IPS DF 4.7 (cell line): ENCODE results near the gene SPATA12.

ENCODE experiments used
- DNase-seq: peaks from one replicate; pipeline ENCODE4 v3.0.0-alpha.2; 2013; ENCODE audit warnings: low spot score; ENCODE audit errors: extremely low read depth

The SPATA12 gene, protein sequence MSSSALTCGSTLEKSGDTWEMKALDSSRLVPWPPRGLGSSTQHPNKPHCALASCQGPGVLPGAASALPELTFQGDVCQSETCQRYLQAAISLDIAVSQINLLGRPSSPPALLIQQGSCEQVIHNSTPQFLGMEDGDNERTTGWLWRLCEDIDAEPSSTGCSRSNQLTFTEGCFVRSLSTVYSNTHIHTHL

DNA sequence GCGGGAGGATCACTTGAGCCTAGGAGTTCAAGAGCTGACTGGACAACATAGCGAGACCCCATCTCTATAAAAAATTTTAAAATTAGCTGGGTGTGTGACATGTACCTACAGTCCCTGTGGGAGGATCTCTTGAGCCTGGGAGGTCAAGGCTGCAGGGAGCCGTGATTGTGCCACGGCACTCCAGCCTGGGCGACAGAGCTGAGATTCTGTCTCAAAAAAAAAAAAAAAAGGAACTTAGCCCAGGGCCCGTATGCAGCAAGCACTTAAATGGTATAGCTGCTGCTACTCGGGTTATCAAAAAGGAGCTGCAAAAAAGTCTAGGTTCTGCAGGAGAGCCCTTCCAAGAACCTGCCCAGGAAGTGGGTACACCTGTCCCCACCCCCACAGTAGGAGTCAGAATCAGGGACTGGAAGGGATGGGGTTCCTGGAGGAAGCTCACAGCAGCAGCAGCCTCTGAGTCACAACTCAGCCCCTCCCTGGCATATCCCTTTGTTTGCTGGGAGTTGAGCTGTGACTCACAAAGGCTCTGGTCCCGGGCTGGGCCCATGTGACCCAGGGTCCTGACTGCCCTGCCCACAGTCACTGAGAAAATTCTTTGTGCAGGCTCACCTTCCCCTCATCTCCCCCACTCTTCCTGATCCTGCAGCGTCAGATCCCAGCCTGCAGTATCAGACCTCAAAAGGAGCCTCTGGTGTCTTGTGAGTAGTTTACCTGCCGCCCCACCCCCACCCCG, at the start of gene SPATA12:
Gene SPATA12 (plus strand): TSS at position 576 of the 733 bp plus-strand sequence. CDS start 13,031 bp downstream, outside the sequence.
- peak; percentile 83 for DNase-seq

DNA sequence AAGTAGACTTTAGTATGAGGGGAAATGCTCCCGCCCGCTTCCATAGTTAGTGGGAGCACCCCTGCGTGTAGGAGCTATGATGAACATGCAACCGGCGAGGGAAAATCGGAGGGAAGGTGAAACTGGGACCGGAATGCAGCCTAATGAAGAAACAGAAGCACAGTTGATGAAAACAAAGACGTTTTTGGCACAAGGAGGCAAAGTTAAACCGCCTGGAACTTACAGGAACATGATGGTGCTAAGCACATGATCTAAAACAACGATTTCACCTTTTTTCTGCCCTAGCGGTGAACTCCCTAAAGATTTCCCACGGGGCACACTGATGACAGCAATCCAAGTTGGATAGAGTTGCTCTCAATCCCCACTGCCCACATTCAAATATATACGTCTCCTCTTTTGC, 49.4 kb upstream of the SPATA12 start:
- no peak for DNase-seq

DNA sequence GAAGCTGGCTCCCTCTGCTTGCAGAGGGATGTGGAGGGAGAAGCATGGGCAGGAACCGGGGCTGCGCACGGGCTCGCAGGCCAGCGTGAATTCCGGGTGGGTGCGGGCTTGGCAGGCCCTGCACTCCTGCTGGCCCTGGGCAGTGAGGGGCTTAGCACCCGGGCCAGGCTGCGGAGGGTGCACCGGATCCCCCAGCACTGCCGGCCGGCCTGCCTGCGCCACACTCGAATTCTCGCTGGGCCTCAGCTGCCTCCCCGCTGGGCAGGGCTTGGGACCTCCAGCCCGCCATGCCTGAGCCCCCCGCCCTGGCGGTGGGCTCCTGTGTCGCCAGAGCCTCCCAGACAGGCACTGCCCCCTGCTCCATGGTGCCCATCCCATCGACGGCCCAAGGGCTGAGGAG, 47.6 kb upstream of the SPATA12 start:
- DNase-seq: no peak

DNA sequence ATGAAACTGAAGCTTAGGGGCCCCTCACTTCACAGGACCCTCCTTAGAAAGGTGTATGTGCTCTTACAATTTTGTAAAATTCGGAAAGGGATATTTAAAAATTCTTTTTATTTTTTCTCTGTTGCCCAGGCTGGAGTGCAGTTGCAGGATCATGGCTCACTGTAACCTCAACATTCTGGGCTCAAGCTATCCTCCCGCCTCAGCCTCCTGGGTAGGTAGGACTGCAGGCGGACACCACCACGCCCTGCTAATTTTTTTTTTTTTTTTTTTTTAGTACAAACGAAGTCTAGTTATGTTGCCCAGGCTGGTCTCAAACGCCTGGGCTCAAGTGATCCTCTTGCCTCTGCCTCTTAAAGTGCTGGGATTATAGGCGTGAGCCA, 45.1 kb upstream of the SPATA12 start:
- DNase-seq: no peak

DNA sequence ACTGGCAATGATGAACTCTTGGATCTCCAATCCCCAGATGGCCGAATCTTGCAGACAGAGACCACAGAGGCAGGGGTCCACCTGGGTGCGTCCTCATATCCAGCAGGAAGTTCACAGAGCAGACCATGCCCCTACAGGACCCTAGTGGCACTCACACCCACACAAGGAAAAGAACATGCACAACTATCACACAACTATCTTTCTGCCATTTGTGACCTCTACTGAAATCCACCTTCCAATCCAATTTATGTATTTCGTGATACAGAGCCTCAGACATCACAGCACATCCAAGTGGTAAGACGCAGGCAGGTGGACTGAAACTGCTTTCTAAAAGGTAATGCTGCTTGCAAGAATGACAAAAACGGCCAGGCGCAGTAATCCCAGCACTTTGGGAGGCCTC, 44.6 kb upstream of the SPATA12 start:
- DNase-seq: no peak

DNA sequence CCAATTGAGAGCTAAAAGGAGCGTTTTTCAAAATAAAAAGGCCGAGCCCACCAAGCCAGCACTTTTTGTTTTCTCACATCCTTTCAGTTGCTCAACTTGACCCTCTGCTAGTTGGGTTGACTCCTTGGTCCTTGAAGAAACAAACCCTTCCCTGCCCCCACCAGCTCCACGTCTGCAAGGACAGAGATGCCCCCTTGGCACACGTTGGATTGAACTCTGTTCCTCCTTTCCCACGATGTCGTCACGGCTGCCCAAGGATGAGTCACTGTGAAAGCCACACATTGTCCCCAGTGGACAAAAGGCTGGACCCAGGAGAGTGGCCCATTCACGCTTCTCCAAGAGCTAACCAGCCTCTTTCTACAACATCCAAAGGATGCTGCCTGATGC, 43.0 kb upstream of the SPATA12 start:
- no peak for DNase-seq

DNA sequence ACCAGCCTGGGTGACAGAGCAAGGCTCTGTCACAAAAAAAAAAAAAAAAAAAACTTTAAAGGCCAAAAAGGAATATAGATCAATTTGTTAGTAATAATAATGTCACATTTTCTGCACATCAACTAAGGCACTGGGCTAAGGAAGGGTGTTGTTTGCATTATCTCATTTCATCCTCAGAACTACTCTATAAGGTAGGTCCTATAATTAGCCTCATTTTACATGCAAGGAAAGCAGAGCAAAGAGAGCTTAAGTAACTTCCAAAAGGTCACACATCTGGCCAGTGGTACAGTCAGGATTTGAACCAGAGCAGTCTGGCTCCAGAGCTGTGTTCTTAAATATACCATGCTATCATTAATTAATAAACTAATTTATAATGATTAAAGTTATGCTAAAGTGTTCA, 42.2 kb upstream of the SPATA12 start:
- DNase-seq: no peak

DNA sequence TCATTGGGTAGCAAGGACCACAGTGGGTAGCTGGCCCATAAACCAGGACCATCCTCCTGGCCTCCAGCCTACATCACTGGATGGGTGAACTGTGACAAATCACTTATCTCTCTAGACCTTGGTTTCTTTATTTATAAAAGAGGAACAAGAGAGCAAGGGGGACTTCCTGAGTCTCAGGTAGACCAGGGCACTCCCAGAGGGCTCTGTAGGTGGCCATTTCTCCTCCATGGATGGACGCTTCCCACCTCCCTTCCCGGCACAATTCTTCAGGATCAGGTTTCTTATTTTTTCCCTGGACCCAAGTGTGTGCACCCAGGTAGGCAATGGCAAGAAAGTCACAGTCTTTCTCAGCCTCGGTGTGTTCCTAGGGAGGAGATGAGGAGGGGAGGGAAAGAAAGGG, 41.4 kb upstream of the SPATA12 start:
- DNase-seq: no peak

DNA sequence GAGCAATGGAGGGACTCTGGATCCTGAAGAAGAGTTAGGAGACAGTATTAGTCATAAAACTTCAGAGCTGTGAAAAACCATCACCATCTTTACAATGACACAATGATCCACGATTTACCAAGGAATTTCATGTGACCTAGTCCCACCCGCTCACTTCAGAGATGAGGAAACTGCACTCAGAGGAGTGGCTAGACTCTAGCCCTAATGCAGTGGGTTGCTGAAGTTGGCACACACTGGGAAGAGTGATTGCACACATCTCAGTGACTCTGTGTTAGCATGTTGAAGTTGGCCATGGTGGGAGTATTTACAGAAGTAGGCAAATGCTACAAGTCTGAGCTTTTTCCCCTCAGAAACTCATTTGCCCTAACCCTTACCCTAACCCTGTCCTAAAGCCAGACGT, 35.2 kb upstream of the SPATA12 start:
- DNase-seq: no peak

DNA sequence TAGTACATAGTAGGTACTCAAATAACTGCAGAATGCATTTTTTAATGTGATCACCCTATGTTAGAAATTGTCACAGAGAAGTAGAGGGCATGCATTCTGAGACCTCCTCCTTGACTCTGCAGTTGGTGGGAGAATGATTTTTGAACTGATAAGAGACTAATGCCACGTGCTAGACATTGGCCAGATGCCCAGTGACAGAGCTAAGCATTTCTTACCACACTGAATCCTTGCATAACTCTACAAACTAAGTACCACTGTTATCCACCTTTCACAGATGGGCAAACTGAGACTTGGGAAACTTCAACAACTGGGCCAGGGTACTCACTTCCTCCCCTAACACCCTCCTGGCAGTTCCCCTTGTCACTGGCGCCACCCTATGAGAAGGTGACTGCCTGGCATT, 33.5 kb upstream of the SPATA12 start:
- DNase-seq: no peak

DNA sequence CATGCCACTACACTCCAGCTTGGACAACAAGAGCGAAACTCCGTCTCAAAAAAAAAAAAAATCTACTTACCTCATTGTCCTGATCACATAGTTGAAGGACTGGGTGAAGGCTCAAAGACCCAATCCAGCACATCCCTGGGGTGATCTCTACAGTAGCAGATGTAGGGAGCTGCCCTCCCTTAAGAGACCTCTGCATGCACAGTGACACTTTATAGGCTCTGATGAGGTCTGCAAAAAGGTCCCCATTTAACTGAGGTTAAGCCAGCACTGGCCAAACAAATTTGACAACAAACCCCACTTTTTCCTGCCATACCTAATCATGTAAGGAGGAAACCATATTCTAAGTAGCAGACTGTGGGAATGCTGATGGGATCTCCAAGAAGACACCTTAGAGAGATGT, 31.1 kb upstream of the SPATA12 start:
- no peak for DNase-seq

DNA sequence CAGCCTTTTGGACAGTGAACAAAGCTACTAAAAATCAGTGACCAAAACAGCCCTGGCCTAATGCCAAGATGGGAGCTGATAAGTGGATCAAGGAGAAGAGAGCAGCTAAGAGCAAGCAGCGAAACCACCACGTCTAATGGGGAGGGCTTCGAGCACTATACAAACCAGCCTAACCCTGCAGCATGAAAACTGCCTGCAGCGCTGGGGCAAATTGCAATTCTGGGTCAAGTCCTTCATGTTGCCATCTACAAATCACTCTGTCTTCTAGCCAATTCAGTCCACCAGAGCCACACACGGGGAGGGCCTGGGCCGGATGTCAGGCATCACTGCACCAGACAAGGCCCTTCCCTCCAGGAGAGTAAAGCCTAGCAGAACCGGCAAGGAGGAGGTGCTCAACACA, 30.5 kb upstream of the SPATA12 start:
- DNase-seq: no peak

DNA sequence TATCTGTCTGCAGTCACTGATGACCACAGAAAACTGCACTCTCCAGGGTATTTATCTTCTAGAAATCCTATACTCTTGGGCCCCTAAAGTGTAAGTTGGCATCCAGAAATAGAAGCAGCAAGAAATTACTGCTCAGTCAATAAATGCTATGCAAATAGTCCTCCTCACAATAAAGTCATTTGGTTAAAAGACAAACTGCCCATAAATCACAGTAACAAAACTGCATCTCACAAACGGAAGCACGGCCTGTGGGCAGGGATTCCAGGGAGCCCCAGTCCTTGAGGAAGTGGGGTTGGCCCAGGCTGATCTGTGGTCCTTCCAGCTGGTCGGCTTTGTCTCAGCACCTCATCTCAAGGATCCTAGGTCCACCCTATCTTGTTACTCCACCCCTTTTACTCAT, 29.7 kb upstream of the SPATA12 start:
- DNase-seq: no peak

DNA sequence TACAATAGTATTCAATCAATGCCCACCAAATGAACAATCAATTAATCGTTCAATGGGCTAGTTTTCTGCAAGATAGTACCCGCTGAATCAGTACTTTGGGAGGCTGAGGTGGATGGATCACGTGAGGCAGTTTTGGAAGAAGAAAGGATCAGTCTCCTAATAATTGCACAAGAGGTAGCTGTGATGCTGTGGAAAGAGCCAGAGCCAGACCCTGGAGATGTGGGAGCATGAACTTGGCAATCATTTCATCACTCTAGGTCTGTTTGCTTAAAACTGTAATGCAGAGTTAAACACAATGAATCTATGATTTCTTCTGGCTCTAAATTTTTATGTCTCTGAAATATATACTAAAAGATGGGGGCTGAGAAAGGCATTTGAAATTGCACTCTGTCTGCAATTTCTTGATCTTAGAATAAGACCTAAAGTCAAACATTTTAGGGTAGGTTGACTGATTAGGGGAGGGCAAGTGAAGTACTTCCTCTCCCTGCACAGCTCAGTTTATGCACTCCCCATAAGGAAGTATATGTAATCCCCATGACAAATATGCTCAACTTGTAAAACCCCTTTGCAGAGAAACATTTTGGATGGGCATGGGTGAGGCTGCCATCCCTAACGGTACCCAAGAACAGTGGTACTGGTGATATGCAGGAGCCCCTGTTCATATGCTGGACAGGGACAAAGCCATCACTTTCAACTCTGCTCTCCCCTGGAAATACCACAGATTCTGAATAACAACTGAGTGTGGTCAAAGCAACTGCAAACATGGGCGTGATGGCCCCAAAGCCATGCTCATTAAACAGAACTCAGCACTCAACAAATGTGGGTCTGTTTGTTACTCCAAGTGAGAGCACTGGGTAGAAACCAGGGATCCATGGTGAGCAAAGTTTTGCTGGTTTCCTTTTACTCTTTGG, 28.6 kb upstream of the SPATA12 start:
- no peak for DNase-seq

DNA sequence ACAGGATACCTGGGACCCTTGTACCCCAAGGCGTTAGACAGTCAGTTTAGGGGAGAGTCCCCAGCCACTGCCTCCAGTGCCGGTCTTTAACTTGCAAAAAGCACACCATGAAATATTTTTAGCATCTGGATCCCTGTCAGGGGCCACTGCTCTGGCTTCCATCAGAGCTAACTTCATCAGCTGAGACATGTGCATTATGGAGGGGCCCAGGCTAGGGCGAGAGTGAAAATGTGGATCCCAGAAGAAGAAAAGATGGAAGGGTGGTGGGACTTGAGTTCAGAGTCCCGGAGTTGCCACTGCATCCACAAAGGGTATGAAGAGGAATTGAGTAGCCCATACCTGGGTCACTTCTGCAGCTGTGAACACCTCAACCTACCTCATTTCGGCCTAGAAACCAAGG, 23.5 kb upstream of the SPATA12 start:
- no peak for DNase-seq

DNA sequence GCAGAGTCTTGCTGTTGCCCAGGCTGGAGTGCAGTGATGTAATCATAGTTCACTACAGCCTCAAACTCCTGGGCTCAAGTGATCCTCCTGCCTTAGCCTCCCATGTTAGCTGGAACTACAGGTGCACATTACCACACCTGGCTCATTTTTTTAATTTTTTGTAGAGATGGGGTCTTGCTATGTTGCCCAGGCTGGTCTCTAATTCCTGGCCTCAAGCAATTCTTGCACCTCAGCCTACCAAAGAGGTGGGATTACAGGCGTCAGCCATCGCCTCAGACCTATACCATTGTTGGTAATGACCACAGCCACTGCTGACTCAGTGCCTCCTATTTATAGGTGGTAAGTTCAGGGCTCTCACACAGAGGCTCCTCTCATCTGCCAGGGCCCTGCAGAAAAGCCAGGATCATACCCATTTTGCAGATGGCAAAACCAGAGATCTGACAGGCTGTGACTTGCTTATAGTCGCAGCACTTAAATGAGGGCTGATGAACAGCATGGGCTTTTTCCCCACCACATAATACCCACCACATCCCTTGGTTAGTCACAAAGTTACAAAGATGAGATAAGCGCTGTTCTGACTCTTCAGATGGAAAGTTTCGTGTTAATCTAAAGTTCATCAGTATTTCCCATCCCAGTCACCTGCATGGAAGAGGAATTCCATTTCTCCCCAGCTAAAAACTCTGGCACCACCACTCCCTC, 21.8 kb upstream of the SPATA12 start:
- DNase-seq: no peak

DNA sequence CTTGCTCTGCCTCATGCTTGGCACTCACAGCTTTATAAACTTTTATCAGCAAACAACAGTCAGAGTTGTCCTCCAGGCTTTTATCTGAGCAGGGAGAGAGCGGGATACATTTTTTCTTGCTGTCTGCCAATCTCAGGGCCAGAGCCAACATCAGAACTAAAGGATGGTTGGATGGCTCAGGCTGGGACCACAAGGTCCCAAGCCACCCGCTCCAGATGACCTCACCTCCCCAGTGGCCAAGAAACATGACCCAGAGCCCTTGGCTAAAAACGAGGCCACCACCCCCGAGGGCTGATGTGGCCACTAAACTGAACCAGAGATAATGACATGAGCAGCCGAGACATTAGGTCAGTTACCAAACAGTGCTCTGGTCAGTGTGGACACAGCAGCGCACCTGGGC, 18.8 kb upstream of the SPATA12 start:
- no peak for DNase-seq

DNA sequence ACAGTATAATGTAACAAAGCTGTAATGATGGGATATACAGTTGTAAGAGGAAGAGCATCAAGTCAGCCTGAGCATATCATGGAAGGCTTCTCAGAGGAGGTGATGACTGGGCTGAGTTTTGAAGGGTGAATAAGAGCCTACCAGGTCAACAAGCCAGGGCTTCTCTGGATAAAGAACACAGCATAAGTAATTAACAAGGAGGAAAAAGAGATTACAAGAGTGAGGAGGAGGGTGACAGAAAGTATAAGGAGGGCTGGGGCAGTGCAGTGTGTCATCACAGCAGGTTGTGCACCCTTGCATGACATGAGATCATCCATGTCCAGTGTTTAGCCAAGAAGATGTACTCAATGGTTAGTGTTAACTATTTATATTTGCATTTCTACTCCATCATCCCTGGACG, 16.9 kb upstream of the SPATA12 start:
- DNase-seq: no peak

DNA sequence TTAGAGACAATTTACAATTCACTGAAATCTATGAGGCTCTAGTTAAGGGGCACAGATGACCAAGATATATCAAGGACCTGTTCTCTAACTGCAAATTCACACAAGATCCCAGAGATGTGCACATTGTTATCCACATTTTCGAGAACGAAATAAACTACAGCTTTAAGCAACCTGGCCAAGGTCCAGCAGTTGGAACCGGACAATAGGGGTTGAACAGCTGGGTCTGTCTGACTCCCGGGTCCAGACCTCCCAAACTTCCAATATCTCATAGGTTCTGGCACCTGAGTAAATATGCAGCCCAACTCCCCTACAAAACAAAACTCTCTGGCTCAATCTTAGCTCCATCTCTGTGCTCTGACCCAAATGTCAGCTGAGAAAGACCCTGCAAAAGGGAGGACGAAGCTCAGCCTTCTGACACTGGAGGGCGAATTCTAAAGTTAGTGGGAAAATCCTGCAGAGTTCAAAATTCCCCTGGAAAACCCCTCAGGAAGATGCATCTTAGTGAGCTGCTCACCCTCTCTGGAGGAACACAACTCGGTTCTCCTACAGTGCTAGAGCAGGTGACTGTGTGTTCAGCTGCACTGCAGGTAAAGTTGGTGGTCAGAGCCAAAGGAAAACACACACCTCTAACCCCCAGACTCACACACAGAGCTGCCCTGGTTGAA, 14.2 kb upstream of the SPATA12 start:
- DNase-seq: no peak

DNA sequence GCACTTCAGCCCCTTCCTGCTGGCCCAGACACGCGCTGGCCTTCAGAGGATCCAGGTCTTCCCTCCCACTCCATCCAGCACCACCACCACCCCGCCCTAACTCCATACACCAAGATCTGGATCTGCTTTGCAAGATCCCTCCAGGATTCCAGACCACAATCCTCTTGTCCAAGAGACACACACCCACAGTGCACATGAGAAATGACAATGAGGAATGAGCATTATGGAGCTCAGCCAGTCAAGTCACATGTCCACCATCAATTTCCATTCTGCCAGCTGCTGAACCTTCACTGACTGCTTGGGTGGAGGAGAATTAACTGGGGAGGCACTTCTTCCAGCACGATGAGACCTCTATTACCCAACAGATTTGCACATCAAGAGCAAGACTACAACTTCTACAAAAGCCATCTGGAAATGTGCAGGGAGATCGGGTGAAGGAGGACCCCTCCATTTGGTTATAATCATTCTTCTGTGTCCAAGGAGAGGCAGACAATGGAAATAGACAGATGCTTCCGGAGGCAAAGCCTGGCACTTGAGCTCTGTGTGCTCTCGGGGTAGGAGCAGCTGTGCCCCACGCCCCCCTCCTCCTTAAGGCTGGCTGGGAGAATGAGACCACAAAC, 12.3 kb upstream of the SPATA12 start:
- DNase-seq: no peak

DNA sequence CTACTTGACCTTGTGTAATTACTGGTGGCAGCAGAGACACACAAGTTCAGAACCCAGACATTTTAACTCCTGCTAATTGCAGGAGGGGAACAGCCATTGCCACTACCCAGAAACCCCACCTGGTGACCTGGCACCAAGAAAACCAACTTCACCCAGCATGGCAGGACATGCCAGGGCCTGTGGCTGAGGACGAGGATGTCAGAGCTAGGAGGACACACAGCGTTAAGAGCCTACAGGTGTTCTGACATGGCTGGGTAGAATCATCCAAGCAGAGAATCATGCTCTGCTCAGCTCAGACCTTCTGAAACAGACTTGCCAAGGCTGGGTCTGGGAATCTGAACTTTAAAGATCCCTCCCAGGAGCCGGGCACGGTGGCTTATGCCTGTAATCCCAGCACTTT, 11.7 kb upstream of the SPATA12 start:
- no peak for DNase-seq
